ENCODE measurements around the gene PACRG. TPM values are rescaled to one million over a fixed set of nuclear protein-coding genes. Genes with fewer than 3 reads are reported as not detected.

Gene PACRG
- total RNA-seq, 2 experiments from 2014 or later = 0.66 to 0.81 TPM

DNA sequence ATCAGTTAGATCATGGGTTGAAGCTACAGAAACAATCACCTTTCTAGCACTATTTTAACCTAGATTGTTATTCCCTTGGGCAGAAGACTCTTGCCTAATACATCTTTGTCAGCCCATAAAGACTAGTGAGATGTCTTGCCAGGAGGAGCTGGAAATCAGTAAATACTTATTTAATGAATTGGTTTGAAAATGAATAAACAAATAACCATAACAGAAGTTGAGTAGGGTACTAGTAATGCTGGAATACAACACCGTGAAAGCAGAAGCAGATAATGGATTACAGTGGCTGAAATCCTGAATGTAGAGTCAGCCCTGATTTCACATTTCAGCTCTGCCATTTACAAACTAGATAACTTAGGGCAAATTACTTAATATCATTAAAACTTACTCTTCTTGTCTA lies 236.1 kb downstream of the PACRG start:
- Mint-ChIP-seq H3K27me3 (no peaks in the 10 kb centered on the region), H3K27ac (no peak overlapping the region), H3K9me3 (peaks cover 7% of the 10 kb centered on the region), H3K4me3 (no peak overlapping the region), H3K36me3 (ENCODE audit: low read depth) (no peaks in the 10 kb centered on the region), H3K4me1 (ENCODE audit: low read depth) (no peaks in the 10 kb centered on the region)
- Histone ChIP-seq H3K27ac (ENCODE audit: low read depth in 1 of 2, low read length in 2 of 2) (no peak overlapping the region), H3K36me3 (ENCODE audit: insufficient read depth, low read length) (no peaks in the 10 kb centered on the region), H3K4me1 (ENCODE audit: insufficient read depth, low read length) (no peaks in the 10 kb centered on the region), H3K4me3 (ENCODE audit: low read length) (no peak overlapping the region), H3K27me3 (ENCODE audit: control insufficient read depth in 1 of 2, insufficient read depth in 2 of 2, low read length in 2 of 2) (no peaks in the 10 kb centered on the region), H3K9me3 (ENCODE audit: control insufficient read depth in 1 of 2, insufficient read depth in 1 of 2, low read length in 2 of 2) (no peaks in the 10 kb centered on the region)
- ChIA-PET POLR2A (no interaction called here), CTCF (interaction anchor here (0.6 kb wide), 1 partner anchor 348 kb away, joined by 3 read pairs; no protein-coding TSS in a partner anchor)
- no peak for DNase-seq
- ATAC-seq (ENCODE audit: poor library complexity) = no peak
- TF ChIP-seq, protein P1, sequence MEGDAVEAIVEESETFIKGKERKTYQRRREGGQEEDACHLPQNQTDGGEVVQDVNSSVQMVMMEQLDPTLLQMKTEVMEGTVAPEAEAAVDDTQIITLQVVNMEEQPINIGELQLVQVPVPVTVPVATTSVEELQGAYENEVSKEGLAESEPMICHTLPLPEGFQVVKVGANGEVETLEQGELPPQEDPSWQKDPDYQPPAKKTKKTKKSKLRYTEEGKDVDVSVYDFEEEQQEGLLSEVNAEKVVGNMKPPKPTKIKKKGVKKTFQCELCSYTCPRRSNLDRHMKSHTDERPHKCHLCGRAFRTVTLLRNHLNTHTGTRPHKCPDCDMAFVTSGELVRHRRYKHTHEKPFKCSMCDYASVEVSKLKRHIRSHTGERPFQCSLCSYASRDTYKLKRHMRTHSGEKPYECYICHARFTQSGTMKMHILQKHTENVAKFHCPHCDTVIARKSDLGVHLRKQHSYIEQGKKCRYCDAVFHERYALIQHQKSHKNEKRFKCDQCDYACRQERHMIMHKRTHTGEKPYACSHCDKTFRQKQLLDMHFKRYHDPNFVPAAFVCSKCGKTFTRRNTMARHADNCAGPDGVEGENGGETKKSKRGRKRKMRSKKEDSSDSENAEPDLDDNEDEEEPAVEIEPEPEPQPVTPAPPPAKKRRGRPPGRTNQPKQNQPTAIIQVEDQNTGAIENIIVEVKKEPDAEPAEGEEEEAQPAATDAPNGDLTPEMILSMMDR (IDR thresholded peaks at IDR 0.05) = no peak
- intact Hi-C loops (cut with DNase I, micrococcal nuclease) = no loop called here

DNA sequence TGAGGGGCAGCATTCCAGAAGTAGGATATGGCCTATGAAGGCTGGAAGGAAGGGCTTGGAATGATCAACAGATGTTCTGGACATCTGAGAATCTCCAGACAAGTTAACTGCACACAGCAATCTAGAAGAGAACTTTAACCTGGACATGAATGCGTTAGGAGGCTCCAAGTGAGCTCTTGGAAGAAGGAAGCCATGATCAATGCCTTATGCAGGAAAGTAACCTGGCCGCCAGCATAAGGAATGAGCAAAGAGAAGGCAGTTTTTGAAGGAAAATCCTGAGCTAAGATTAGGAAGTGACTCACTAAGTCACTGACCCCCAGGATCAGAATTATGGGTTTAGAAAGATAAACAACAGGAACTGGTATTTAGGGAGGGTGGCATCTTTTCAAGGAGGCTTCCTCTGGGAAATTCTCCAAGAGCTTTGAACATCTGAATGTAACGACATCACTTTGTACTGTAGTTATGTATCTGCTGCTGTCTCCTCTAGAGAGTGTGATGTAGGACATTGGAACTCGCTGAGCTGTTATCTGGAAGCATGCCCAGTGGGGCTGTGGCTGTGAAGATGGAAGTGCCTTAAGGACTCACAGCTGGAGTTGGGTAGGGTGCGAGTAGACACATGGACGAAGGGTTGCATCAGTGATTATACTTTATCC lies 236.8 kb downstream of the PACRG start:
- DNase-seq (no peak), ATAC-seq (ENCODE audit: poor library complexity) (no peak)
- Mint-ChIP-seq H3K4me1 (ENCODE audit: low read depth) (no peaks in the 10 kb centered on the region), H3K27me3 (no peaks in the 10 kb centered on the region), H3K4me3 (no peak overlapping the region), H3K27ac (no peak overlapping the region), H3K36me3 (ENCODE audit: low read depth) (no peaks in the 10 kb centered on the region), H3K9me3 (peaks cover 12% of the 10 kb centered on the region)
- Histone ChIP-seq H3K9me3 (ENCODE audit: control insufficient read depth in 1 of 2, insufficient read depth in 1 of 2, low read length in 2 of 2) (no peaks in the 10 kb centered on the region), H3K36me3 (ENCODE audit: insufficient read depth, low read length) (no peaks in the 10 kb centered on the region), H3K27me3 (ENCODE audit: control insufficient read depth in 1 of 2, insufficient read depth in 2 of 2, low read length in 2 of 2) (no peaks in the 10 kb centered on the region), H3K4me3 (ENCODE audit: low read length) (no peak overlapping the region), H3K27ac (ENCODE audit: low read depth in 1 of 2, low read length in 2 of 2) (no peak overlapping the region), H3K4me1 (ENCODE audit: insufficient read depth, low read length) (no peaks in the 10 kb centered on the region)
- ChIA-PET POLR2A (no interaction called here), CTCF (no interaction called here)
- TF ChIP-seq, protein P1 (IDR thresholded peaks at IDR 0.05) = no peak
- intact Hi-C loops (cut with DNase I, micrococcal nuclease) = no loop called here

DNA sequence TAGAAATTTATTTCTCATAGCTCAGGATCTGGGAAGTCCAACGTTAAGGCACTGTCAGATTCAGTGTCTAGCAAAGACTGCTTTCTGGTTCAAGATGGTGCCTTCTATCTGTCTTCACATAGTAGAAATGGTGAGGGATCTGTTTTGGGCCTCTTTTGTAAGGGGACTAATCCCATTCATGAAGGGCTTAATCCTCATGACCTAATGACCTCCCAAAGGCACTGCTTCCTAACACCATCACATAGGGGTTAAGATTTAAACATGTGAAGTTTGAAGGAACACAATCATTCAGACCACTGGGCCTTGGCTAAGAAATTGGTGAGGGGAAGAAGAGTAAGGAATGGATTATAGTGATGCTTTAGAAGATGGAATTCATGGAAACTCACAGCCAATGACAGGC lies 237.6 kb downstream of the PACRG start:
- no peaks in the 10 kb centered on the region for H3K27me3 ChIP-seq (ENCODE audit: control insufficient read depth in 1 of 2, insufficient read depth in 2 of 2, low read length in 2 of 2)
- Mint-ChIP-seq H3K4me3 (no peak overlapping the region), H3K27me3 (no peaks in the 10 kb centered on the region), H3K9me3 (peaks cover 13% of the 10 kb centered on the region), H3K4me1 (ENCODE audit: low read depth) (no peaks in the 10 kb centered on the region), H3K27ac (no peak overlapping the region), H3K36me3 (ENCODE audit: low read depth) (no peaks in the 10 kb centered on the region)
- no peaks in the 10 kb centered on the region for H3K4me1 ChIP-seq (ENCODE audit: insufficient read depth, low read length)
- TF ChIP-seq, protein P1 (IDR thresholded peaks at IDR 0.05) = no peak
- H3K27ac ChIP-seq (ENCODE audit: low read depth in 1 of 2, low read length in 2 of 2) = no peak overlapping the region
- H3K4me3 ChIP-seq (ENCODE audit: low read length) = no peak overlapping the region
- POLR2A ChIA-PET = no interaction called here
- ATAC-seq (ENCODE audit: poor library complexity) (no peak), DNase-seq (no peak)
- no peaks in the 10 kb centered on the region for H3K9me3 ChIP-seq (ENCODE audit: control insufficient read depth in 1 of 2, insufficient read depth in 1 of 2, low read length in 2 of 2)
- CTCF ChIA-PET = no interaction called here
- H3K36me3 ChIP-seq (ENCODE audit: insufficient read depth, low read length) = no peaks in the 10 kb centered on the region
- intact Hi-C loops (cut with DNase I, micrococcal nuclease) = no loop called here
